ENCODE results near the gene ZBTB16.

GRCh38 chr11:114138411-114138810 is 78.9 kb downstream of the ZBTB16 start:
- TF ChIP-seq POLR2A (IDR thresholded peaks at IDR 0.05) (no peak), CTCF (IDR thresholded peaks at IDR 0.05) (no peak)

All from testis (tissue), 2 donors.